ENCODE data around the gene CLEC2D.
"Not testable (repeated sequence)": the region's sequence is repeated elsewhere in the genome, so short reads cannot be mapped to it uniquely, and the experiment has no call there.

DNA sequence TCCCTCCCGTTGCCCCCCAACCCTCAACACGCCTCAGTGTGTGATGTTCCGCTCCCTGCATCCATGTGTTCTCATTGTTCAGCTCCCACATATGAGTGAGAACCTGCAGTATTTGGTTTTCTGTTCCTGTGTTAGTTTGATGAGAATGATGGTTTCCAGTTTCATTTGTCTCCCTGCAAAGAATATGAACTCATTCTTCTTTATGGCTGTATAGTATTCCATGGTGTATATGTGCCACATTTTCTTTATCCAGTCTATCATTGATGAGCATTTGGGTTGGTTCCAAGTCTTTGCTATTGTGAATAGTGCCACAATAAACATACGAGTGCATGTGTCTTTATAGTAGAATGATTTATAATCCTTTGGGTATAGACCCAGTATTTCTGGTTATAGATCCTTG lies 13.0 kb downstream of the CLEC2D start:
- TF ChIP-seq JUN (IDR thresholded peaks at IDR 0.05; ENCODE audit: borderline replicate concordance, insufficient read depth, insufficient read length, low read depth); POLR2A (IDR thresholded peaks at IDR 0.05; ENCODE audit: low read depth, low read length); CTCF (IDR thresholded peaks at IDR 0.05; ENCODE audit: extremely low read depth in 1 of 2, insufficient read depth in 1 of 2, low read depth in 1 of 2, low read length in 2 of 2): not testable (repeated sequence)

Measured in endothelial cell of umbilical vein (primary cell).